Measurements from ENCODE around the gene SOX5. TPM values are rescaled to one million over a fixed set of nuclear protein-coding genes. Genes with fewer than 3 reads are reported as not detected.

The SOX5 gene
- total and polyA plus RNA-seq, 12 donors = 0.47 to 10.4 (median 1.9) TPM

- Histone ChIP-seq H3K27me3 (no peaks in the 10 kb centered on the region), H3K27ac (no peak overlapping the region), H3K36me3 (replicated peaks in 1 of 2) (no peaks in the 10 kb centered on the region), H3K9me3 (replicated peaks in 1 of 3) (no peaks in the 10 kb centered on the region), H3K4me3 (no peak overlapping the region), H3K4me1 (replicated peaks in 1 of 2) (no peaks in the 10 kb centered on the region)
- intact Hi-C loops (cut with DNase I) = no loop called here
- WGBS, 4 donors = 72 to 83% (median 78%) methylated on average over 6 of the region's 6 CpGs
- no peak for DNase-seq
- TF ChIP-seq POLR2A (IDR thresholded peaks at IDR 0.05) = no peak
- no peak for TF ChIP-seq CTCF (IDR thresholded peaks at IDR 0.05)
Measured at GRCh38 chr12:23669691-23670090, 279.8 kb downstream of the SOX5 start.

- no peak overlapping the region for H3K27ac ChIP-seq
- intact Hi-C loops (cut with DNase I) = no loop called here
- TF ChIP-seq CTCF (IDR thresholded peaks at IDR 0.05) (no peak), POLR2A (IDR thresholded peaks at IDR 0.05) (no peak)
- H3K4me1 ChIP-seq (replicated peaks in 1 of 2) = no peaks in the 10 kb centered on the region
- 59 to 71% (median 64%) methylated on average over 5 of the region's 5 CpGs for WGBS, 4 donors
- H3K27me3 ChIP-seq = no peaks in the 10 kb centered on the region
- no peak for DNase-seq
- no peak overlapping the region for H3K4me3 ChIP-seq
- no peaks in the 10 kb centered on the region for H3K36me3 ChIP-seq (replicated peaks in 1 of 2)
- no peaks in the 10 kb centered on the region for H3K9me3 ChIP-seq (replicated peaks in 1 of 3)
Measured at GRCh38 chr12:23666866-23667265, 282.6 kb downstream of the SOX5 start.

- intact Hi-C loops (cut with DNase I) = no loop called here
- no peaks in the 10 kb centered on the region for H3K27me3 ChIP-seq
- no peak overlapping the region for H3K4me3 ChIP-seq
- H3K27ac ChIP-seq = no peak overlapping the region
- TF ChIP-seq POLR2A (IDR thresholded peaks at IDR 0.05) (no peak), CTCF (IDR thresholded peaks at IDR 0.05) (no peak)
- H3K4me1 ChIP-seq (replicated peaks in 1 of 2) = no peaks in the 10 kb centered on the region
- H3K36me3 ChIP-seq (replicated peaks in 1 of 2) = no peaks in the 10 kb centered on the region
- H3K9me3 ChIP-seq (replicated peaks in 1 of 3) = no peaks in the 10 kb centered on the region
- WGBS, 4 donors = 63 to 79% (median 74%) methylated on average over 3 of the region's 3 CpGs
- DNase-seq = peak in 2 of 7 donors; percentile 11 to 14
Measured at GRCh38 chr12:23662966-23663365, 286.5 kb downstream of the SOX5 start.

GRCh38 chr12:23659131-23659530 lies 290.3 kb downstream of the SOX5 start:
- H3K9me3 ChIP-seq (replicated peaks in 1 of 3) = no peaks in the 10 kb centered on the region
- DNase-seq = no peak
- 80 to 84% (median 82%) methylated on average over 6 of the region's 6 CpGs for WGBS, 4 donors
- TF ChIP-seq CTCF (IDR thresholded peaks at IDR 0.05) (no peak), POLR2A (IDR thresholded peaks at IDR 0.05) (no peak)
- H3K27ac ChIP-seq = no peak overlapping the region
- intact Hi-C loops (cut with DNase I) = no loop called here
- H3K27me3 ChIP-seq = no peaks in the 10 kb centered on the region
- no peak overlapping the region for H3K4me3 ChIP-seq
- no peaks in the 10 kb centered on the region for H3K4me1 ChIP-seq (replicated peaks in 1 of 2)
- no peaks in the 10 kb centered on the region for H3K36me3 ChIP-seq (replicated peaks in 1 of 2)

All from adrenal gland (tissue), 12 donors.